ENCODE results near the gene CTSE.

DNA sequence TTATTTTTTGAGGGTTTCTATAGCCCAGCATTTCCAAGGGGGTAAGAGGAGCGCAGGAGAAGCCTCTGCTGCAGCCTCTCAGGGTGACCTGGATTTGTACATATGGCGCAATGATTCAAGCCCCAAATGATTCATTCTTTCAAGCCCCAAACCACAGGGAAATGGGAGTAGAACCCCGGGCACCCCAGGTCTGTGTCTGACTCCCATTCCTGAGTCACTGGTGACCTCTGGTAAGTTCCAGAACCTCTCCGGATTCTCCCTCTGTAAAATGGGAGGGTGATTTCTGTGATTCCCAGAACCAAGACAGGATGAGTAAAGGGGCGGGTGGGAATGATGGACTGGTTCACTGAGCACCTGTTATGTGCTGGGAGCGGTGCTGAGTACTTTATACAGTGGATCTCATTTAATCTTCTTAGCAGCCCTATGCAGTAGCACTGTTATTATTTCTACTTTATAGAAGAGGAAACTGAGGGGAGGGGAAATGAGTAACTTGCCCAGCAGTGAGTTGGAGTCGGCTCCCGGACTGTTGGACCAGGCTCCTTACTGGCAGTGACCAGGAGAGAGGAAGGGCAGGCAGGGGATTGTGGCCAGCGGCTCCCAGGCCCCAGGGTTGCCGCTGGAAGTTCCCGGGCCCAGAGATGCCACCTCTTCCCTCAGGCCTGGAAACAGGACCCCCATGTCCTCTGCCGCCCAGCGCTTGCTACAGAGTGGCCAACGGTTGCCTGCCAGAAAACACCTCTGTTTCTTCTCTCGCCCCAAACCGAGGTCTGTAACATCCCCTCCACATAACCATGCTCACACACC is 60.1 kb downstream of the CTSE start:
- no peak for TF ChIP-seq POLR2A (IDR thresholded peaks at IDR 0.05; ENCODE audit: low read depth, low read length)
- TF ChIP-seq POLR2AphosphoS5 (IDR thresholded peaks at IDR 0.05; ENCODE audit: low read depth, low read length) = no peak
- no peak for TF ChIP-seq TAF1 (IDR thresholded peaks at IDR 0.05; ENCODE audit: borderline replicate concordance, low read depth, low read length)
